ENCODE measurements around the gene CORO1A. TPM values are rescaled to one million over a fixed set of nuclear protein-coding genes. Genes with fewer than 3 reads are reported as not detected.

Gene CORO1A
- 7.4 TPM for total RNA-seq
- long read RNA-seq, transcript CORO1A-201 (11 exons, 1,803 nt), result major isoform, 10 of 13 reads
- long read RNA-seq, partial matches to known transcripts, result 2 of 13 reads
- long read RNA-seq, other reads (novel, unspliced or antisense), result 1 of 13 reads

- intact Hi-C loops (cut with DNase I), result no loop called here
- peak; percentile 96 for DNase-seq (ENCODE audit: low spot score)
Measured at GRCh38 chr16:30183233-30184095, at the start of gene CORO1A. TSS of gene CORO1A (plus strand) at chr16:30183602. CDS start at chr16:30185210, 1,608 bp downstream.

- DNase-seq (ENCODE audit: low spot score), result no peak
- intact Hi-C loops (cut with DNase I), result no loop called here
Measured at GRCh38 chr16:30136971-30137605, 46.3 kb upstream of the CORO1A start.

GRCh38 chr16:30137897-30138296, 45.5 kb upstream of the CORO1A start:
- intact Hi-C loops (cut with DNase I), result no loop called here
- no peak for DNase-seq (ENCODE audit: low spot score)

- DNase-seq (ENCODE audit: low spot score), result no peak
- intact Hi-C loops (cut with DNase I), result no loop called here
Measured at GRCh38 chr16:30139583-30140481, 43.6 kb upstream of the CORO1A start.

GRCh38 chr16:30141750-30142149, 41.7 kb upstream of the CORO1A start:
- DNase-seq (ENCODE audit: low spot score), result no peak
- intact Hi-C loops (cut with DNase I), result no loop called here

- DNase-seq (ENCODE audit: low spot score), result no peak
- intact Hi-C loops (cut with DNase I), result no loop called here
Measured at GRCh38 chr16:30142672-30143346, 40.6 kb upstream of the CORO1A start.

- intact Hi-C loops (cut with DNase I), result no loop called here
- no peak for DNase-seq (ENCODE audit: low spot score)
Measured at GRCh38 chr16:30143347-30143702, 40.1 kb upstream of the CORO1A start.

- intact Hi-C loops (cut with DNase I), result no loop called here
- no peak for DNase-seq (ENCODE audit: low spot score)
Measured at GRCh38 chr16:30144017-30144416, 39.4 kb upstream of the CORO1A start.

GRCh38 chr16:30144917-30145316, 38.5 kb upstream of the CORO1A start:
- DNase-seq (ENCODE audit: low spot score), result no peak
- intact Hi-C loops (cut with DNase I), result no loop called here

- intact Hi-C loops (cut with DNase I), result no loop called here
Measured at GRCh38 chr16:30145657-30146056, 37.7 kb upstream of the CORO1A start.

GRCh38 chr16:30147843-30148510, 35.4 kb upstream of the CORO1A start:
- intact Hi-C loops (cut with DNase I), result no loop called here
- DNase-seq (ENCODE audit: low spot score), result no peak

More at GRCh38 chr16:30145657-30146056, 37.7 kb upstream of the CORO1A start:
- no peak for DNase-seq (ENCODE audit: low spot score)

GRCh38 chr16:30149250-30149930, 34.0 kb upstream of the CORO1A start:
- intact Hi-C loops (cut with DNase I), result no loop called here
- no peak for DNase-seq (ENCODE audit: low spot score)

GRCh38 chr16:30151091-30151490, 32.3 kb upstream of the CORO1A start:
- intact Hi-C loops (cut with DNase I), result no loop called here
- DNase-seq (ENCODE audit: low spot score), result no peak

- intact Hi-C loops (cut with DNase I), result no loop called here
- DNase-seq (ENCODE audit: low spot score), result no peak
Measured at GRCh38 chr16:30152517-30152916, 30.9 kb upstream of the CORO1A start.

GRCh38 chr16:30155188-30155587, 28.2 kb upstream of the CORO1A start:
- intact Hi-C loops (cut with DNase I), result no loop called here
- no peak for DNase-seq (ENCODE audit: low spot score)

- DNase-seq (ENCODE audit: low spot score), result no peak
- intact Hi-C loops (cut with DNase I), result no loop called here
Measured at GRCh38 chr16:30157214-30157613, 26.2 kb upstream of the CORO1A start.

- intact Hi-C loops (cut with DNase I), result no loop called here
- DNase-seq (ENCODE audit: low spot score), result no peak
Measured at GRCh38 chr16:30163538-30163937, 19.9 kb upstream of the CORO1A start.

GRCh38 chr16:30166202-30166902, 17.1 kb upstream of the CORO1A start:
- DNase-seq (ENCODE audit: low spot score), result no peak
- intact Hi-C loops (cut with DNase I), result no loop called here
